ENCODE measurements around the gene LIPT1.

- TF ChIP-seq POLR2AphosphoS5 (IDR thresholded peaks at IDR 0.05; ENCODE audit: low read depth, low read length) (no peak), TAF1 (IDR thresholded peaks at IDR 0.05; ENCODE audit: borderline replicate concordance, low read depth, low read length) (no peak)
Measured at GRCh38 chr2:99156891-99157290, 2.1 kb downstream of the LIPT1 start.
